ENCODE measurements around the gene TTYH2.

Gene TTYH2

DNA sequence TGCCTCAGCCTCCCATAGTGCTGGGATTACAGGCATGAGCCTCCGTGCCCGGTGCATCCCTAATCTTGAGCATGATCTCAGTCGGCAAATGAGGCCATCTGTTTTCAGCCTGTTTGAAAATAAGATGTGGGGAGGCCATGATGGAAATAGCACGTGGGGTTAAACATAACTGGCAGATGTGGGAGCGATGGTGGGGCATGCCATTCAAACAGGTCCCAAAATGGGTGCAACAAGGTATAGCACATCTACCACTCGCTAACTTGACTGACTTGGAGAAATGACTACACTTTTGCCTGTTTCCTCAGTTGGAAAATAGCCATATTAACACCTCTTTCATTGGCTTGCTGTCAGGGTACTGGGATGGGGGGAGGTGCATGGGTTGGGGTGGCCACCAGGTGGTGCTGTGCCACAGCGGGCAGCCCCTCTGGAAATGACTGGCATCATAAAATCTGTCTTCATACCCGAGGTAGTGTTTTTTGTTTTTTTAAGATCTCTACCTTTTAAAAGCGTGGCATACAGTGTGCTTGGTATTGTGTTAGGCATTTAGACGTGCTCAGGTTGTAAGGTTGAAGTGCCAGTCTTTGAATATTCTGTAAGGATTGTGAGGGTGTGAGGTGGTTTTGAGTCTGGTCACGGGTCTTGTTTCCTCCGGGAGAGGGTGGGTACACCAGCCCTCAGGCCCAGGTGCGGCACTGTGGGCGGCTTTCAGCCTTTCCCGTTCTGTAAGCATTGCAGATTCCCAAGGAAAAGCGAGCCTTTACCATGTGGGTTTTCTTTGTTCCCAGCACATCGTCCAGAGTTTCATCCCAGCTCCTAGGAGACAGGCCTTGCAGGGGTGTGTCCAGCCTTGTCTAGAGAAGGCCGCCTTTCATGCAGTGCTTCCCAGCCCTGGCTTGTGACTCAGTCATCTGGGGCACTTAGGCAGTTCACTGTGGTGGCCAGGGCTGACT, 2.9 kb upstream of the TTYH2 start:
- TF ChIP-seq, protein P1, sequence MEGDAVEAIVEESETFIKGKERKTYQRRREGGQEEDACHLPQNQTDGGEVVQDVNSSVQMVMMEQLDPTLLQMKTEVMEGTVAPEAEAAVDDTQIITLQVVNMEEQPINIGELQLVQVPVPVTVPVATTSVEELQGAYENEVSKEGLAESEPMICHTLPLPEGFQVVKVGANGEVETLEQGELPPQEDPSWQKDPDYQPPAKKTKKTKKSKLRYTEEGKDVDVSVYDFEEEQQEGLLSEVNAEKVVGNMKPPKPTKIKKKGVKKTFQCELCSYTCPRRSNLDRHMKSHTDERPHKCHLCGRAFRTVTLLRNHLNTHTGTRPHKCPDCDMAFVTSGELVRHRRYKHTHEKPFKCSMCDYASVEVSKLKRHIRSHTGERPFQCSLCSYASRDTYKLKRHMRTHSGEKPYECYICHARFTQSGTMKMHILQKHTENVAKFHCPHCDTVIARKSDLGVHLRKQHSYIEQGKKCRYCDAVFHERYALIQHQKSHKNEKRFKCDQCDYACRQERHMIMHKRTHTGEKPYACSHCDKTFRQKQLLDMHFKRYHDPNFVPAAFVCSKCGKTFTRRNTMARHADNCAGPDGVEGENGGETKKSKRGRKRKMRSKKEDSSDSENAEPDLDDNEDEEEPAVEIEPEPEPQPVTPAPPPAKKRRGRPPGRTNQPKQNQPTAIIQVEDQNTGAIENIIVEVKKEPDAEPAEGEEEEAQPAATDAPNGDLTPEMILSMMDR (IDR thresholded peaks at IDR 0.05), result peak; percentile 97
- Mint-ChIP-seq H3K27me3 (ENCODE audit: low read depth, poor library complexity) (peaks cover 35% of the 10 kb centered on the region), H3K4me1 (peaks cover 78% of the 10 kb centered on the region), H3K9me3 (no peaks in the 10 kb centered on the region), H3K4me3 (peak overlapping the region; percentile 23), H3K36me3 (ENCODE audit: low read depth) (peaks cover 34% of the 10 kb centered on the region), H3K27ac (no peak overlapping the region)
- peak; percentile 80 for DNase-seq

DNA sequence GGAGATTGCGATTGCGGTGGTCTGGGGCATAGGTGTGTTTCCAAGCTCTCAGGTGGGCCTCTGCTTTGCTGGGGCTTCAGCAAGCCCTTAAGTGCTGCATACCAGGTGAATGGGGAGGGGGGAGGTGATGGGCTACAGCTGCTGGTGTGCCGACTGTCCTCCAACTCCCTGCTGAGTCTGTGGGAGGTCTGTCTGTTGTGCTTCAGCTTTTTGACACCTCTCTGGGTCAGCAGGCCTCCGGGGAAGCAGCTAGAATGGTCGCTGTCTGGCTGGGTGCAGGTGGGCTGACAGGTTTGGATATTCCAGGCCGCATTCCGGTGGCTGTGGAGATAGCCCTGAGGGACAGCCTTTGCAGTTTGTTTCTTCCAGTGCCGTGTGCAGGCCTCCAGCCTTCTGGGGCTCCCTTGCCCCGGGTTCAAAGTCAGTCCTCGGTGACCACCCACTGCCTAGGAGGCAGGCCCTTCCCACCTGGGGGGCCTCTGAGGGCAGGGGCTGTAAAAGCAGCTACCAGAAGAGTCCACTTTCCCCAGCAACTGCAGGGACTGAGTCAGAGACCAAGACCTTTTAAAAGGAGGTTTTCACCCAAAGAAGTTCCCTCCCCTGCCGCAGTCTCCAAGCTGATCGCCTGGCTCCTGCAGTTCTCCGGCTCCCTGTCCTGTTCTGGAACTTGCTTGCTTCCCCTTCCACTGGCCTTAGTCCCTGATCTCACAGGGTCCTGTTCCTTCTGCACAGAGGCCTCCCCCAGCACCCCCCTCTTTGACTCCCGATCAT, 2.0 kb upstream of the TTYH2 start:
- DNase-seq, result no peak
- TF ChIP-seq, protein P1 (IDR thresholded peaks at IDR 0.05), result no peak
- no peak overlapping the region for H3K27ac Mint-ChIP-seq
- H3K9me3 Mint-ChIP-seq, result no peaks in the 10 kb centered on the region
- H3K4me3 Mint-ChIP-seq, result peak overlapping the region; percentile 64
- H3K36me3 Mint-ChIP-seq (ENCODE audit: low read depth), result peaks cover 25% of the 10 kb centered on the region
- peaks cover 42% of the 10 kb centered on the region for H3K27me3 Mint-ChIP-seq (ENCODE audit: low read depth, poor library complexity)
- peaks cover 73% of the 10 kb centered on the region for H3K4me1 Mint-ChIP-seq

DNA sequence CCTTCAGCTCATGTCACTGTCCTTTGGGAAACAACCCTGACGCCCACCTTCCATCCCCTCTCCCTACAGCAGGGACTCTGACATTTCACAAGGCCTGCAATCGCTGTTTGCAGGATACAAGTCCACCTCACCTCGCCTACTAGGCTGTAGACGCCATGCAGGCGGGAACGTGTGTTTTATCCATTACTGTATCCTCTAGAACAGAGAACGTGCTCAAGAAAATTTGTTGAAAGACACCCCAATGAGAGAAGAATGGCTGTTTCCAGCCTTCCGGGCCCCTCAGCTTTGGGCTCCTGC, 1.5 kb upstream of the TTYH2 start:
- H3K27me3 Mint-ChIP-seq (ENCODE audit: low read depth, poor library complexity), result peaks cover 47% of the 10 kb centered on the region
- peak overlapping the region; percentile 64 for H3K4me3 Mint-ChIP-seq
- DNase-seq, result no peak
- H3K9me3 Mint-ChIP-seq, result no peaks in the 10 kb centered on the region
- TF ChIP-seq, protein P1 (IDR thresholded peaks at IDR 0.05), result no peak
- peaks cover 74% of the 10 kb centered on the region for H3K4me1 Mint-ChIP-seq
- H3K27ac Mint-ChIP-seq, result no peak overlapping the region
- peaks cover 21% of the 10 kb centered on the region for H3K36me3 Mint-ChIP-seq (ENCODE audit: low read depth)

DNA sequence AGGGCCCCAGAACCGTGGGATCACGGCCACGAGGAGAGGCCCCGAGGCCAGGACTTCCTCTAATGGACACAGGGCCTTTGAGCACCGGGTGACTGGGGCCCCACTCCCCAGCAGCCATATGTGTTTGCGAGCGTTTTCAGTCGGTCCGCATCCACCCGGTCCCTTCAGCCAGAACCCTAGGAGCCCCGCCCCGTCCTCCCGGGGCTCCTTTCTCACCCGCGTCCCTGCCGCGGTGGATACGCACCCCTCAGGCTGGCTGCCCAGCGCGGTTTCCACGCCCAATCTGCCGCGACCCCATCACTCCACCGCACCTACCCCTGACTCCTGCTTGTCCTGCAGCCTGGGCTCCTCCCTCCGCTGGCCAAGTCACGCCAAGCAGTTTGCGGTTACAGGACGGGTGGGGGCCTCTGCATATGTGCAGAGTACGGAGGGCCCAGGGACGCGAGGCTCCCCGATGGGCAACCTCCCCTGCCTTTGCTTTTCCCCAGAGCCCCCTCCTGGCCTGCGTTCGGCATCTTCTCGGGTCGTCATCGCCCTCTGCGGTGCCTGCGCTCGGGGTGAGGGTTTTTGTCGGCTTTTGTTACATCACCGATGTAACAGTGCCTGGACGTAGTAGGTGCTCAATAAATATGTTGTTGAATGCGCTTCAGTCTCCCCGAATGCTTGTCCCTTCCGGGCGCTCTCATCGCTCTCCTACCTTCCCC, 1.0 kb upstream of the TTYH2 start:
- H3K4me1 Mint-ChIP-seq, result peaks cover 79% of the 10 kb centered on the region
- H3K27ac Mint-ChIP-seq, result peak overlapping the region; percentile 90
- H3K27me3 Mint-ChIP-seq (ENCODE audit: low read depth, poor library complexity), result peaks cover 52% of the 10 kb centered on the region
- no peaks in the 10 kb centered on the region for H3K9me3 Mint-ChIP-seq
- peak overlapping the region; percentile 76 for H3K4me3 Mint-ChIP-seq
- TF ChIP-seq, protein P1 (IDR thresholded peaks at IDR 0.05), result no peak
- H3K36me3 Mint-ChIP-seq (ENCODE audit: low read depth), result peaks cover 21% of the 10 kb centered on the region
- peak; percentile 38 for DNase-seq

DNA sequence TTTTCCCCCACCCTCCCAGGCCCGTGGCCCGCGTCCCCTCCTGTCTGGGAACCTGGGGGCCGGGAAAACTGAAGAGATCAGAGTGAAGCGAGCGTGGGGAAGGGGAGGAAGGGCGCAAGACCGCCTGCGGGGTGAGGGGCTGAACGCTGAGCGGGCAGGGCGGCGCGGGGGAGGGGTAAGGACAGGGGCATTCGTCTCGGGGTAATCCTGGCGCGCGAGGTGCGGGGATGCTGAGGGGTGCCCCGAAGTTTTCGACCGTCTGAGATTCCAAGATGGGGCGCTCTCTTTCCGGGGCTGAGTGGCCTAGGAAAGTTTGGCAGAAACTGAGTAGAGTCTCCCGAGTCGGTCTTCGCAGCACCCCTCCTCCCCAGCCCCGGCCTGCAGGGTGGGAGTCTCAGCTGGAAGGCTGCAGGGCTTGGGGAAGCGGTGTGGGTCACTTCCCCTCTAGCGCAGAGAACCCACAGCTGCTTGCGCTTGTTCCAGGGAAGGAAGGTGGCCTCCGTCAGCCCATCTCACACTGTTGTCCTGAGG, 555 bp downstream of the TTYH2 start:
- peak overlapping the region; percentile 76 for H3K4me3 Mint-ChIP-seq
- DNase-seq, result no peak
- H3K36me3 Mint-ChIP-seq (ENCODE audit: low read depth), result peaks cover 18% of the 10 kb centered on the region
- TF ChIP-seq, protein P1 (IDR thresholded peaks at IDR 0.05), result no peak
- H3K27me3 Mint-ChIP-seq (ENCODE audit: low read depth, poor library complexity), result peaks cover 62% of the 10 kb centered on the region
- no peak overlapping the region for H3K27ac Mint-ChIP-seq
- H3K4me1 Mint-ChIP-seq, result peaks cover 66% of the 10 kb centered on the region
- no peaks in the 10 kb centered on the region for H3K9me3 Mint-ChIP-seq
